EH (cell line): ENCODE data around the gene ADRA1B.

Experiments used
- DNase-seq: peaks from one replicate; pipeline ENCODE4 v3.0.0-alpha.2; 2015; ENCODE audit warnings: low read depth

The ADRA1B gene

DNA sequence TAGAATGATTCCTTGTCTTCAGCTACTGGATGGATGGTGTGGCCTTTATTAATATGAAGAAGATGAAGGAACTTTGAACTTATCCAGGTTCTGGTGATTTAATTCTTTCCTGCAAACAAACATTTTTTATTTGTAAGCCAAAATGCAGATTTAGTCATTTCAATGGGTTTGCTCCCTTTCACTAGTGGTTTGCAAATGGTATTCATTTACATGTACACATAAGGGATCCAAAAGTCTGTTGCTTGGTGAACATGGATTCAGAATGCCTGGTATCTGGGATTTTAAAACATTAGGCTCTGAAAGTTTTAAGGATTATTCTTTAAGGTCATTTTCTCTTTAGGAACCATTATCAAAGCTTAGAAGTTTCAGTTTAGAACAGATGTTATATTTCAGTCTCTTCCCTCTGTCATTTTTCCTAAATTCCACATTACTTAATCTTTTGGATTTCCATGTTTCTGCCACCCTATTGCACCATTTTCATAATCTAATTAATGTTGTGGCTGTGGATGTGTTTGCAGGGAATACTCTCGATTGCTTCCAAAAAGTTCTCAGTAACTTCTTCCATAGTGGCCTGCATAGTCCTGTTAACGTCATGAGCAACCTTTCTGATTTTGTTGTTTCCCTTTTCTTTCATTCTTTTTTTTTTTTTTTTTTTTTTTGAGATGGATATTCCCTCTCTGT, 102.8 kb downstream of the ADRA1B start:
- DNase-seq = no peak

DNA sequence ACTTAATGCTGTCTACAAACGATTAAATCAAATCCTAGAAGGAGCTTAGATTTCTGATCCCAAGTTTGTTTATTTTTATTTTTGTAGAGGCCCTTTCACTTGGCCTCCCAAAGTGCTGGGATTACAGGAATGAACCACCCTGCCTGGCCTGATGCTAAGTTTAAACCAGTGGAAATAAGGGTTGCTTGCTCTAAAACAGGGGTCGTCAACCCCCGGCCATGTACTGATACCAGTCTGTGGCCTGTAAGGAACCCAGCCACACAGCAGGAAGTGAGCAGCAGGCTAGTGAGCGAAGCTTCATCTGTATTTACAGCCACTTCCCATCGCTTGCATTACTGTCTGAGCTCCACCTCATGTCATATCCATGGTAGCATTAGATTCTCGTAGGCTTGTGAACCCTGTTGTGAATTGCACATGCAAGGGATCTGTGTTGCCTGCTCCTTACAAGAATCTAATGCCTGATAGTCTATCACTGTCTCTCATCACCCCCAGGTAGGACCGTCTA, 104.0 kb downstream of the ADRA1B start:
- DNase-seq = no peak

- DNase-seq = no peak
Observed at GRCh38 chr5:160020964-160021363, 104.7 kb downstream of the ADRA1B start.

- DNase-seq = peak; percentile 71
Observed at GRCh38 chr5:160021831-160022446, 105.7 kb downstream of the ADRA1B start.
